ENCODE measurements around the gene GRID1.

The GRID1 gene

DNA sequence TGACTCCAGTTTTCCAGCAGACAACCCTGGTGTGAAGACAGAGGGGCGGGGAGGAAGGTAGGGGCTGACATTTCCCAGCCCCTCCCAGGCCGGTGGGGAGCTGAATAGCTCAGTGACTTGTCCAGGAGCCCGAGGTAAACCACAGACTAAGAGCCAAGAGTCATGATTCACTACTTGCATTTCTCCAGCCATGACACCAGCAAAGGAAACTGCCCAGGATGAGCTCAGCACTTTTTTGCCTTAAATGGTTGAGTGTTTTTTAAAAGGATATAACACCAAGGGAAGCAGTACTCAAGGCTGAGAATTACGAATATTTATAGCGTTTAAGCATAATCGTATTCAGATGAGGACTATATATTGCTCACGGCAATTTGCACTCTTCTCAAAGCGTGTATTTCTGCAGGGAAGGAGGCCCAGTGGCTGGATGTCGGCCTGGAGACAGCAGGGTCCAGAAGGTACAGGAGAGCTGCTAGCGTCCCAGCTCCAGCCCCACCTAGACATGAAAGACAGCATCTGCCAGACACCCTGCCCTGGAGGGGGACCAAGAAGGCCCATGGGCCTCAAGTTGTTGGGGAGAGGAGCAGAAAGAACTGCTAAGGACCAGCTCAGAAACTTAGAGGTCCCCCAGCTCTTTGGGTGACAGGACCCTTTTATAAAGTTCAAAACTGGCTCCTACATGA is 141.4 kb downstream of the GRID1 start:
- DNase-seq, result no peak

DNA sequence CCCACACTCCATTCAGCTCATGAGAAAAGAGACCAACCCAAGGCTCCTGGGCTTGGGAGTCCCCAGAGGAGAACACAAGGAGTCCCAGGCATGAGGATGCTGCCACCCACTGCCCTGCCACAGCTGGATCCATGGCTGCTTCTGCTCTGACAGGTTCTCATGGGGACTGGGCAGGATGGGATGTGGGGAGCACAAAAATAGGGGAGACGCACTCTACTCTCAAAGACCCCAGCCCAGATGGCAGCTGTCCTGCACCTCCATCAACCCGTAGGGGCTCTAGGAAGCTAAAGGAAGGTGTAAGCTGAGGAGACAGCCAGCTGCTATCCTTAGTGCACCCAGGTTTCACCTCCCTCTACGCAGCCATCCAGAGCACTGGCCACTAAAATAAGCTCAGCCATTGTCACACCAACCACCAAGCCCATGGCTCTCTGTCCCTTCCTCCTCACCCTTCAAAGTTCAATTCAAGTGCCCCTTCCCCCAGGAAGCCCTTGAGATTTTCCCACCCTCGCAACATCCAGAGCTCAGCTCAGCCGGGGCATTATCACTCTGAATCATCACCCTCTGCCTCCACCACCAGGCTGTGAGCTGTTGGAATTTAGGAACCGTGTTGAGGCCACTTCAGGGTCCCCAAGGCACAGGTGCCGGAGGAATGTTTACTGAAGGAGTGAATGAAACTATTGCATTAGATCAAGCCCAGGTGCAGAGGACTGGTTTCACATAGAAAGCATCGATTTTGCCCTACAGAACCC is 142.1 kb downstream of the GRID1 start:
- DNase-seq, result no peak

DNA sequence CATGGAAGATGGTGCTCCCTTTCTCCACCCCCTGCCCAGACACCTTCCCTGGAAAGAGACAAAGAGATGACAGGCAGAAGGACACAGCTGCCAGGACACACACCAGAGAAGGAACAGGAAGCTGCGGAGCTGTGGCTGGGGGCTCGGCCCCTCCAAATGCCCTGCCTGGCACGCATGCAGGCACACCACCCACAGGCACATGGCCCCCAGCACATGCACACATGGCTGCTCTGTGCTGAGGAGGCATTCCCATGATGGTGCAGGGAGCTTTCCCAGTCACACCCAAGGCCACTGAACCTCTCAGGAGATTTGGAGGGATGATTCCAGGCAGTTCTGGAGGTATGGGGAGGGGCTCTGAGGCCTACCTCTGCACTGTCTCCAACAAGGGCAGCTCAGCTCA is 143.3 kb downstream of the GRID1 start:
- DNase-seq, result no peak

DNA sequence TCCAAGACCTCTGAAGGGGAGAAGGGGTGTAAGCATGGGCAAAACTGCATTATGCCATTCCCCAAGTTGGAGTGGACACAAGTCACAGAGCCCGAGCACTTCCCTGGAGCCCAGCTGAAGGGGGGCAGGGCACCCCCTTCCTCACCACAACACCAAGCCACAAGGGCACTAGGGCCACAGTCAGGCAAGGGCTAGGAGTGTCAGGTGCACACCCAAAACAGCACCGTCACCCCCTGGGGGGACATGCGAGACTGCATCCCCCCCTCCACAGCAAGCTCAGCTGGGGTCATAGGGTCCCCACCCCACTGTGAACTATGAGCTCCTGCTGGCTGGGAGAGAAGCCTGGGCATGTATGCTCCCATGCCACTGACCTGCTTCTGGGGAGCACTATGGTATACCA is 143.9 kb downstream of the GRID1 start:
- no peak for DNase-seq

DNA sequence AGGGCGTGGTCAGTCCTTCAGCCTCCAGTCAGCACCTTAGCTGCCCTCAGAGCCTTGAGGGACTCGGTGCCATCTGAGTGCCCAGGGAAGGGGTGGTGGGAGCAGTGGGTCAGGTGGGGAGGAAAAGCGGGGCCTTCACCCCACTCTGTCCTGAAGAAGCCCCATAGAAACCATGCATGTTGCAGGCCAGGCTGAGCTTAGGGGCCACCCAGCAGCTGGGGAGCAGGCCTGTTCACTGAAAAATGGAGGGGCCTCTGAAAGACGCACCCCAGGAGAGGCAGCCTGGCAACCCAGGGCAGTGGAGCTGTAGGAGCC is 144.3 kb downstream of the GRID1 start:
- no peak for DNase-seq

DNA sequence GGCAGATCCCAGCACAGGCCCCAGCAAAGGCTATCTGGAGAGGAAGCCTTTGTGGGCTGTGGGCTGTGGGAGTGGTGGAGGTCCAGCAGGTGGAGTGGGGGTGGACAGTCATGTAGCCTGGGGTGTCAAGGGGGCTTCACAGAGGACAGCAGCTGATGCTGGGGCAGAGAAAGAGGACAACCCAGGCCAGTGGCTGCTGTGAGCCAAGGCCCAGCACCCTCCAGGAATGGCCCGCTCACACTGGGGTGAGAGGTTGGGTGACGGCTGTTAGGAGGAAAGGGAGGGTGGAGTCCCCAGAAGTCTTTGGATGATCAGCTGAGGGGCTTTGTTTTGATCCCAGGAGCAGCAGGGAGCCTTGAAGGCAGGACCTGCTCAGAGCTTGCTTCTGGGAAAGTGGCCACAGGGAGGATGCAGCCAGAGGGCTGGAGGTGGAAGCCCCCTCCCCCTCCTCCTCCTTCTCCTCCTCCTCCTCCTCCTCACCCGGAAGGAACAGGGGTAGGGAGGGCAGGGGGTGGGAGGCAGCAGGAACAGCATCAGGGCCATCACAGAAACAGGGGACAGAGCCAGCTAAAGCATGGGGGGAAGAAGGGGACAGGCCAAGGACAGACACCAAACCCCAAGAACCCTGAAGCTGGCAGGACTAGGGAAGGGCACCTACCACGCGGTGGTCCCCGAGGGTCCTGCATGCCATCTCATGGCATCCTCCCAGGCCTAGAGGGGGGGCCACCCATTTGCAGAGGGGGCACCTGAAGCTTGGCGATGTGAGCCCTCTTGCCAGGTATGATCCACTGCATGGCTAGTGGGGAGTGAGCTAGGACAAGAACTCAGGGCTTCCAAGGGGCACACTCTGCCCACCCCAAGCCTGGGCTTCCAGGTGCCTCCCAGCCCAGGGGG is 144.9 kb downstream of the GRID1 start:
- DNase-seq, result no peak

DNA sequence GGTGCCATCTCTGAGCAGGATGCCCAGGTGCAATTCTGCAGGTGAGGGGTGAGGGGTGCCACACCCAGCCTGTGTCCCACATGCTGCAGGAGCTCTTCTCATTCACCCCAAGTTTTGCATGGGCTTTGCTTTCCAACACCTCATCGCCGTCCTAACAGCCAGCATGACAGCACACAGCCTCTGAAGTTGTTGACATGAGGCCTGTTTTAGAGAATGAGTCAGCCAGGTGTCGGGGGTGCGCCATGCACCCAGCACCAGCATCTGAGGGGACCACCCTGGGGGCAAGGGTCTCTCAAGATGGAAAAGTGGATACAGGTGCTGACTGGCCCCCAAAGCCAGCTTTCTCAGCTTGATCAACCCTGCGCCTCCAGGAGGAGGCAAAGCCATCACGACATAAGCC is 146.0 kb downstream of the GRID1 start:
- no peak for DNase-seq

DNA sequence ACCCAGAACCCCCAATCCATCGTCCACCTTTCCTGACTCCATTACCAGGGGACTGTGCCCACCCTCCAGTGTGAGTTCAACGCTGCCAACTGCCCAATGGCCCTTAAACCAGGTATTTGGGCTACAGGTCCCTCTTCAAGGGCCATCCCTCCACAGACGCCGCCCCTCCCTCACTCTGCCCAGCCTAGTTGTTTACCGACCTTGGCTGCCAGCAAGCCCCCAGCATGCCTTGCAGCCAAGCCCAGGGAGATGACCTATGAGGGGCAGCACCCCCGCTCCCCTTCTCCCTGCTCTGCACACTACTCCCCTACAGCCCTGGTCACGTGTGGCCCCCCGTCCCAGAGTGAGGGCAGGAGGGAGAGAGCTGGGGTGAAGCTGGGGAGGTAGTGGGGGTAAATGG is 147.3 kb downstream of the GRID1 start:
- no peak for DNase-seq

DNA sequence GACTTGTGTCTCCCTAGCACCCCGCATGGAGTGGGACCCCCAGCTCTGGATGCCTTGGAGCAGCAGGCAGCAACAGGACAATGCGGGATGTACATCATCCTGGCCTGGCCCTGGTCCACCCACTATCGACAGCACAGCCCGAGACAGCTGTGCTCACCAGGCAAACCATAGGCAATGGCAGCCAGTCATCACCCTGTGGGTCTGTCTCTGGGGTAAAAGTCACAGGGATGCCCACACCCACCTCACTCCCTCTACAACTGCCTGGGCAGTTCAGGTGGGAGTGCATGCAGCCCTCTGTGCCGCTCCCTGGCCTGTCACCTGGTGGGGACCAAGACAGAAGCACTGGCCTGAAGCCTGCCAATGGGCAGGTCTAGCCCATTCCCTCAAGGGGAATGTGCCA is 147.8 kb downstream of the GRID1 start:
- DNase-seq, result no peak

DNA sequence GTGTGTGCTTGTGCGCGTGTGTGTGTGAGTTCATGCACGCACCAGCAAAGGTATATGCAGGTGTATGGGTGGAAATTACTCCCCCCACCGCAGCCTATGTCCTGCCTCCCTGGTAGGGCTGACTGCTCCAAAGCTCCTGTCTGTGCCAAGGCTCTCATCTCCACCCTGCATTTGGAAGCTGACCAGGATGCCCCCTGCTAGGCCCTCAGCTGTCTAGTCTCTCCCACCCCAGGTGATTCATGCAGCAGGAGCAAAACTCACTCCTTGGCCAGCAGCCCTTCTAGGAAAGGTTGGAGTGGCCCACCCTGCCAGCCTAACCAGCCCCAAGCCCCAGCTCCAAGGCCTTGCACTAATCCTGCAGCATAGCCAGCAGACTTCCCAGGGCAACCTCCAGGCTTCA is 148.4 kb downstream of the GRID1 start:
- no peak for DNase-seq

DNA sequence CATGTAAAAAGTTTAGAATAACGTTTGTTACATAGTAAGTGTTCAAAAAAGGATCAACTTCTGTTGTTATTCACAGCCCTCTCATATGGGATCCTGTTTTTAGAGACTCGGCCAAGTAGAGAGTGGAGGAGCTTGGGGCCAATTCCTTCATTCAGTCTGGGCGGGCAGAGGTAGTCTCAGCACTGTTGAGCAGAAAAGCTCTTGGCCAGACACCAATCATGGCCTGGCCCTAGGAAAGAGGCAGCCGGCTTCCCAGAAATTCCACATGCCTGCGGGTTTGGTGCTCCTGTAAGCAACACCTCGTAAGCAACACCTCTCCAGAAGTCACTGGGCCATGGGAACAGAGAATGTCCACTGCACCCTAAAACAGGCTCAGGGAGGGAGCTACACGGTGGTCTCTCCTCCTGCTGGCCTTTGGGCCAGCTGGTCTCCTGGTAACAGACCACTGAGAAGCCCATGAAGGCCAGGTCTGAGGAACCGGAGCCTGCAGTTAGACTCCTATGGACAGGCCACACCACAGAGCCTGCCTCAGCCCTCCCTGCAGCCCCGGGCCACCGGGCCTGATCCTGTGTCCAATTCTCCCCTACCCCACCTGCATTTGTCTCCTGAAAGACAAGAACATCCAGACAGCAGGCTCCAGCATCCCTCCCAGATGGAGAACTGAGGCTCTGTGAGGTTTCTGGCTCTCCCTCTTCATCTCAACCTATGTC is 149.1 kb downstream of the GRID1 start:
- DNase-seq, result no peak

DNA sequence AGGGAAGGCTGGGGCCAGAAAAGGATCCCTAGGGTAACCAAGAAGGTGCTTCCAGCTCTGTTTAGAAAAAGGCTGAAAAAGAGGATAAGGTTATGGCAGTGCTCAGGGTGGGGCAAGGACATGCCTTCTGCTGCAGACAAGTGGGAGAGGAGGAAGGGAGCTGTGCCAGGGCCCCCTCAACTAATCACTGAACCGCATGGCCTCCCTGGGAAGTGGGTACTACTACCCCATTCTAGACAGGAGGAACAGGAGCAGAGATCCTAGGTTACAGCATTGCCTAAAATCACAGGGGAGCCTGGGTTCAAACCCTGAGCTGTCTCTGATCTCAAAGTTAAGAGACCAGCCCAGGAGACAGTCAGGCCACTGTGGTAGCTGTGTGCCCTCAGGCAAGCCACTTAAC is 149.7 kb downstream of the GRID1 start:
- DNase-seq, result no peak

DNA sequence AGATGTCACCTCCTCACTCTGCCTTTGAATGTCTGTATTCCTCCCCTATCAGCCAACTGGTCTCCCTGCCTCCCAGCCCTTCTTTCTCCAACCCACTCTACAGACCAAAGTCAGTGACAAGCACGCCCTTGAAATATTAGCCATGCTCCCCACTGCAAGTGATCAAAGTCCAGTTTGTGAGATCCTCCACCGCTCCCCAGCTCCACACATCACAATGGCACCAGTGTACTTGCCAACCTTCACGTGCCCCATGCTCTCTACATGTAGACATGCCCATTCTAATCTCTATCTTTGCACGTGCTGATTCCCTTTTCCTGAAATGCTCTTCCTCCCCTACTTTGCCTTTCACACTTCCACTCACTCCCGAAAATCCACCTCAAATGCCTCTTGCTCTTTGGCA is 150.9 kb downstream of the GRID1 start:
- no peak for DNase-seq

DNA sequence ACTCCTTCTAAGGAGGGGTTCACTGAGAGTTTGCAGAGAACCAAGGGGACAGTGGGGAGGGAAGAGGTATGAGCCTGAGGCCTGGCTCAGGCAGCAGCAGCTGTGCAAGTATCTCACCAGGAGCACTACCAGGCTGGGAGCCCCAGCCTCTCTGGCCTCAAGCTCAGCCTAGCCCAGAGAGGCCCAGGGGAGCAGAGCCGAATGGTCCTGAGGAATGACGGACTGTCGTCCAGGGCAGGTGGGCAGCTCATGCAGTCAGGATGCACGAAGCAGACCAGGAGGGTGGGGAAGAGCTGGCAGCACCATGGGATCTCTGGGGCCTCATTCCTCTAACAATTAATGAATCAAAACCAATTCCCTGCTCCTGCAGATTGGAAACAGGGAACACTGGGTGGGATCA is 151.5 kb downstream of the GRID1 start:
- DNase-seq, result no peak

DNA sequence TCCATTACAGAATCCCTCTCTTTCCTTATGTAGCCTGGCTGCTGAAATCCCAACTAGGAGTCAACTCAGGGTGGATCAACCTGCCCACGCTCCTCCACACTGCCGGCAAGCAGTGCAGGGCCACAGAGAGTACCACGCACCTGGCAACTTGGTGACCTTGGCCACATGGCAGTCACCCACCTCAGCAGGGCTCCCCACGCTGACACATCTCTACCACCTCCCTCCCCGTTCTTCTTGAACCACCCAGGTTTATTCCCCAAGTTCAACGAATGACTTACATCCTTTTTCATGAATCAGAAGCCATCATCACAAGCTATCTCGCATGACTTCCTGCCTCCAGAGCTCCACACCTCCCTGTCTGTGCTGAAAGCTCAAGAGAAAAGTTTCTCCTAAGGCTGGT is 153.4 kb downstream of the GRID1 start:
- no peak for DNase-seq

DNA sequence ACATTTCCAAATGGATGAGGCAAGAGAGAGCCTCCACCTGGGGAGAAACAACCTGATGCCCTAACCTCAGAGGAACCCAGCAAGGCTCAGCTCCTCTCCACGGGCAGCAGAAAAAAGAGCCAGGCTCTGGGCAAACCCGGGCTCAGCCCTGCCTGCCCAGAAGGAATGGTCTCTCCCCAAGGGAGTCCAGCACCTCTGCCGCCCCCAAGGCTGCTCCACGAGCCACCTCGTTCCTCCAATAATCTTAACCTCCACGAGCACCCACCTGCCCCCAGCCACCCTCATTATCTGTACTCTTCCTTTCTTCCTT is 154.2 kb downstream of the GRID1 start:
- DNase-seq, result no peak

DNA sequence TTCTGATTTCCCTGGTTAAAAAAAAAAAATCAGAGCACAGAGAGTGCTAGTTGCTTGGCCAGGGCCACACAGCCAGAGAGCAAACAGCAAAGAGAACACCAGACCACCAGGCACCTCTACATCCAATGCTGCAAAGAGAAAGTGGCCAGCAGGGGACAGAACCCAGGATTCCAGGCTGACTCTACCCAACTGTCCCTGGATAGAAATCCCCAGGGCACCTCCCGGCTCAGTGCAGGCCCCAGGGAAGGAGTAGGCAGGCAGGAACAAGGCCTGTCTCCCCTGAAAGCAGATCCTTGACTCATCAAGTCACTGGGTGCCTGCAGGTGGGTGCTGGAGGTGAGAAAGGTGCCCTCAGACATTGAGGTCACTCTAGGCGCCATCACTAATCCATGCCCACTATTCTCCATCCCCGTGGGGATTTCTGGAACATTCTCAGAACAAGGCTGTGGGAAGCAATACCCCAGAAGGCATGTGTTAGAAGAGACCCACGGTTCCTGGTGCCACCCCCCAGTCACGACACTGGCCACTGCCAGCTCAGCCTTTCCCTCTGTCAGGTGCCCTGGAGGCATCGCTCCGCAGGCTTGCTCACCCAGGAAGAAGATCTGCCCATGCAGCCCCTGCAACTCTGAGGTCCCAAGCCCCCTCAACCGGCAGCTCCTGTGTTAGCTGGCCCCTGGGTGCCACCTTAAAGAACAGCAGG is 154.8 kb downstream of the GRID1 start:
- no peak for DNase-seq

DNA sequence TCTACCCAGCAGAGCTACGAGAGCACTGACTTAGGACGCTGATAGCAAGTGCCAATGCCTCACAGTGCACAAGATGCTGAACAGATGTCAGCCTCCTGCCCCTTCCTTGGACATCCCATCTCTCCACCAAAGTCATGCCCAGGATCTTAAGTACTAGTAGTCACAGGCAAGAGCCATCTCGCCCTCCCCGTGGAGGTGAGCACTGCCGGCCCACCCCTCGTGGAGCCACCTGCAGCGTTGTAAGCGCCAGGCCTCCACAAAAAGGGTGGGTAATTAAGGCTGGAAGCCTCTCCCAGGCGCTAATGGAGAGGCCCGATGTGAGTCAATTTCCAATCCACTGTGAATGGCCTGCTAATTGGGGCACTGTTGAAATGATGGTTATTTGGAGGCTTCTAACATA is 156.2 kb downstream of the GRID1 start:
- DNase-seq, result no peak

DNA sequence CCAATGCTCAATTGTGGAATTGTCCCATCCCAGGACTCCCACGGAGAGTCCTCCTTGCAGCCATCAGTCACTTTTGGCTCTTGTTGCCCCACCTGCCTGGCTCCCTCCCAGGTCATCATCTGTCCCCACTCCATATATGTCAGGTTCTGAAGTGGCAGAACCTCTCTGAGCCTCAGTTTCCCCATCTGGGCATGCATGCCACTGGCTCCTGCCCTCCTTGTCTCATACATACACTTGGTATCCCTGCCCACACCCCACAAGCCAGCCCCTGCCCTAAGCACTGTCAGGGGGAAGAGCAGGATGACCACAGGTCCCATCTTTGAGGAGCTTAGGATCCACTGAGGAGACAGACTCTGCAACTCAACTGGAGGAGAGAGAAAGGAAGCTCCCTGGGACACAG is 156.9 kb downstream of the GRID1 start:
- DNase-seq, result no peak

DNA sequence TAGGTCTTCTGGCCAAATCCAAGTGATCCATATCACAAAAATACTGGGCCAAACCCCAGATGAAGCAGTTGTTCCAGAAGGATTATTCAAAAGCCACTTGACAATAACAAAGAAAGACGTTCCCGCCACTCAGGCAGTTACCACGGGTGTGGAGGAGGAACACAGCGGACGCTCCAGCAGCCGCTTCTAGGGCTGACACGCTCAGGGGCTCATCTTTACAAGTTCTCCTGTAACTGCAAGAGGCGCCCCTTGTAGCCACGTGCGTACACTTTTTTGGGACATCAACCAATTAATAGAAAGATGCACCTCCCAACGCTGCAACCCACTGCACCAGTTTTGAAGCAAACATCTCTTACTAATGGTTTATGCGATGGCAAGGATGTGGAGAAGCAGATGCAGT is 159.4 kb downstream of the GRID1 start:
- DNase-seq, result no peak

DNA sequence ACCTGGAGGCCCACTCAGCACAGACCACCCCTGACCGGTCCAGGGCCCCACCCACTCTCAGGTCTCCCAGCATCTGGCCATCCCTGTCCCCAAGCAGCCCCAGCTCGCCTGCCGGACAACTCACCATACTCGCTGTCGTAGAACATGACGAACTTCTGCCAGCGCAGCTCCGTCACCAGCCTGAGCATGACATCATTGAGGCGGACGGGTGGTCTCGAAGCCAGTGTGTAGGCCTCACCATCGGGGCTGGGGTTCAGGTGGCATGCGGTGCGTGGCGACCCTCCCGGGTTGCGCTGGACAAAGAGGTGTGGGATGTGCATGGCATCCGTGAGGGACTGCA is 160.4 kb downstream of the GRID1 start:
- DNase-seq, result no peak

DNA sequence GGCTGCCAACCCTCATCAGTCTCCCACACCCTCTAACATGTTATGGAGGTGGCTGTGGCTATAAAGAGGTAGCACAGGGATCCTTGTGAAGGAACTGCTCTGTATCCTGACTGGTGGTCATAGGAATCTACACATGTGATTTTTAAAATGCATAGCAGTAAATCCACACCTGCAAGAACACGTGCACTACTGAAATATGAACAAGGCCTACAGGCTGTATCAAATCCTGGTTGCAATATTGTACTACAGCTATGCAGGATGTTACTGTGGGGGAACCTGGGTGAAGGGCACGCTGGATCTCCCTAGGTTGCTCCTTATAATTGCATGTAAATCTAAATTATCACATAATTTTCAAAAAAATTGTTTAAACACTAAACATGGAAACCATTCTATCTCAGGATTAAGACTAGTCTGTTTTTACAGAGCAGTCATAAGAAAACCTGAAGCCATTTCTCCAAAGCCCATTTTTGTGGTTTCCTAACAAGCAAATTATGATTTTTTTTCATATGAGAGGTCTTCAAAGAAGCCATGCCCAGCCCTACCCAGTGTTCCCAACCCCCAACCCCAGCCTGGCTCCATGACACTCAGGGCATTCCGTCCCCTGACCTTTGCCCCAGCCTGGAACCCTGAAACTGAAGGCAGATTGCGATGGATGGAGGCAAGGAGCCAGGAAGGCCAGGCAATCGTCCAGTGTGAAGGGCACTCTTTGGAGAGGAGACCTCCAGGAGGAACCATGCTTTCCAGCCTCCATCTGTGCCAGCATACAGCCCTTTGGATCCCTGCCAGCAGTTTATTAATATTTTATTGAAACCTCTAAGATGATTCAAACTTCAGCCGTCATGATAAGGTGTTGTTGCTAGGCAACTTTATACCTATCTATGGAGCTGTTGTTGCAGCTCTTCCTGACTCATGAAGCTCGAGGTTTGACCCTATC is 161.0 kb downstream of the GRID1 start:
- no peak for DNase-seq
